ENCODE results near the gene TAB2.

The TAB2 gene, protein sequence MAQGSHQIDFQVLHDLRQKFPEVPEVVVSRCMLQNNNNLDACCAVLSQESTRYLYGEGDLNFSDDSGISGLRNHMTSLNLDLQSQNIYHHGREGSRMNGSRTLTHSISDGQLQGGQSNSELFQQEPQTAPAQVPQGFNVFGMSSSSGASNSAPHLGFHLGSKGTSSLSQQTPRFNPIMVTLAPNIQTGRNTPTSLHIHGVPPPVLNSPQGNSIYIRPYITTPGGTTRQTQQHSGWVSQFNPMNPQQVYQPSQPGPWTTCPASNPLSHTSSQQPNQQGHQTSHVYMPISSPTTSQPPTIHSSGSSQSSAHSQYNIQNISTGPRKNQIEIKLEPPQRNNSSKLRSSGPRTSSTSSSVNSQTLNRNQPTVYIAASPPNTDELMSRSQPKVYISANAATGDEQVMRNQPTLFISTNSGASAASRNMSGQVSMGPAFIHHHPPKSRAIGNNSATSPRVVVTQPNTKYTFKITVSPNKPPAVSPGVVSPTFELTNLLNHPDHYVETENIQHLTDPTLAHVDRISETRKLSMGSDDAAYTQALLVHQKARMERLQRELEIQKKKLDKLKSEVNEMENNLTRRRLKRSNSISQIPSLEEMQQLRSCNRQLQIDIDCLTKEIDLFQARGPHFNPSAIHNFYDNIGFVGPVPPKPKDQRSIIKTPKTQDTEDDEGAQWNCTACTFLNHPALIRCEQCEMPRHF

DNA sequence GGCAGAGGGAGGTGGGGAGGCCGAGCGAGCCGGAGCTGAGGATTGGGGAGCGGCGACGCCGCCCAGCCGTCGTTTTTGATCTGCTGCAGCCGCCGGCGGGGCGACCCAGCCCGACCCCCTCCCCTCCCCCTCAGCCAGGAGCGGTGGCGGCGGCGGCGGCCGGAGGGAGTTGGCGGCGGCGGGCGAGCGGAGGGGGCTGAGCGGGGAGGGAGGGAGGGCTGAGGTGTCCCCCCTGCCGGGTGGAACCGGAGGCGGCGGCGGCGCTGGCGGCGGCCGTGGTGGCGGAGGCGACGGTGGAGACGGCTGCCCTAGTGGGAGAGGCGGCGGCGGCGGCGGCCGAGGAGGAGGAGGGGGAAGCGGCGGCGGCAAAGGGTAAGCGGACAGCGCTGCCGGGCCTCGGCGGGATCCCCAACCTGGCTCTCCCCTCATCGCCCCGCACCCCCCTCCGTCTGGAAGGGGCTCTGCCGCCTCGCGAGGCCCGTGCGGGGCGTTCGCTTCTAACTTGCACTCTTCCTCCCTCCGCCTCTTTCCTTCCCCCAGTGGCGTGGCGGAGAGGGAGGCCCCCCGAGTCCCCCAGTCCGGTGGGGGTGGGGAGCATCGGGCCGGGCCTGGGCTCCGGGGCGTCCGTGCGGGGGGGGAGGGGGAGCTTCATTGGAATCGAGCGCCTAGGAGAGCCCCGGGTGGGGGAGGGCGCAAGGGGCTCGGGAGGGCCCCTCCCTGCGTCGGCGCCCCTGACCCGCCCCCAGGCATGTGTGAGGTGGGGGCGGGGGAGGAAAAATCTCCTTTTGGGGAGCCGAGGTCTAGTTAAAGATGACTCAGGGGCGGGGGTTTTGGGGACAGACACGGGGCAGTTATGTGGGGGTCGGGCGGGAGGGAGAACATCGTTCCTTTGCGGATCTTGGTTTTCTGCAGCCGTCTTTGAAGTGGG lies at the start of gene TAB2:
TSS of gene TAB2 (plus strand) at position 69 of the 928 bp plus-strand sequence. CDS start 52,286 bp downstream, outside the sequence.
- in situ Hi-C loops (cut with MboI; ENCODE audit: low sequenced_read_pairs): no loop called here

DNA sequence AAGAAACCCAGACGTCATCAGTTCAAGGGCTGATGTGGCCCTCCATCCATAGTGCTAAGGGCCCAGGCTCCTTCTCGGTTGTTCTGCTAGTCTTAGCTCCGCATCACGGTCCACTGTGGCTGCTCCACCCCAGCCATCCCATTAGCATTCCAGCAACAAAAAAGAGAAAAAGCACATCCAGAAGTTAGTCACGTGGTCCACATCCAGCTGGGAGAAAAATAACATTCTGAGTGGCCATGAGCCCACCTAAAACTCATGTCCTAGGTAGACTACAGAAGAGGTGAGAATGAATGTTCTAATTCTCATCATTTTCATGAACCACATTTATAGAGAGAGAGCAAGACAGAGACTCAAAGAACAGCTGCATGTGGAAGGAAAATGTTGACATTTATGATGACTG lies 49.4 kb upstream of the TAB2 start:
- in situ Hi-C loops (cut with MboI; ENCODE audit: low sequenced_read_pairs): no loop called here

DNA sequence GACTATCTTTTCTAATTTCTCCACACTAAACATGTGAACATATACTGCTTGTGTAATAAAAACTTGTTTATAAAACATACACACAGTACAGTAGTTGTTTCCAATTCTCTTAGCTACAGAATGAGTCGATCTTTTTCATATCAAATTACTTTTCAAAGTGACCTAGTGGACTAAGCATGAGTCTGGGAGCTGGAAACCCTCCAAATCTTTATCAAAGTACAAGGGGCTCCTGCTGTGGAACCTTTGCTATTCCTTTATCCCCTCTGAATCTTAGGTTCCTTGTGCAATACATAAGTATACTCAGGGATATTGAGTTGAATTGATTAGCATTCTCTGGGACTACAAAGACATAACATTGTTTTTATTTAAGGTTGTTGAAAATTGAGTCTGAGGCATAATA lies 48.7 kb upstream of the TAB2 start:
- in situ Hi-C loops (cut with MboI; ENCODE audit: low sequenced_read_pairs): no loop called here

DNA sequence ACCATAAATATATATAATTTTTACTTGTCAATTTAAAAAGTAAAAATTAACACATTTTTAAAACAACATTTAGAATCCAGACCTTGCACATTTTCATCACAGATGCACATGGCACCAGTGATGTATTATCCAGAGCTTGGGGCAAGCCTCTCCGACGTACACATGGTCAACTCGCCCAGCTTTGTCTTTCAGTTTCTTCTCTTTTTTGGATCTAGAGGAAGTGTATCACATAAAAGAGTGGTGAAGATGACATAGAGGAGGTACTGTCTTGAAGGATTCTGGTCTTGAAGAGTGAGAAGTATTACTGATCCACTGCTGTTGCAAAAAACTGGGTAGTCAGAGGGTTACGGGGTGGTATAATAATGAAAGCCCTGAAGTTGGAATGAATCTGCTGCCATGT lies 46.9 kb upstream of the TAB2 start:
- in situ Hi-C loops (cut with MboI; ENCODE audit: low sequenced_read_pairs): no loop called here

DNA sequence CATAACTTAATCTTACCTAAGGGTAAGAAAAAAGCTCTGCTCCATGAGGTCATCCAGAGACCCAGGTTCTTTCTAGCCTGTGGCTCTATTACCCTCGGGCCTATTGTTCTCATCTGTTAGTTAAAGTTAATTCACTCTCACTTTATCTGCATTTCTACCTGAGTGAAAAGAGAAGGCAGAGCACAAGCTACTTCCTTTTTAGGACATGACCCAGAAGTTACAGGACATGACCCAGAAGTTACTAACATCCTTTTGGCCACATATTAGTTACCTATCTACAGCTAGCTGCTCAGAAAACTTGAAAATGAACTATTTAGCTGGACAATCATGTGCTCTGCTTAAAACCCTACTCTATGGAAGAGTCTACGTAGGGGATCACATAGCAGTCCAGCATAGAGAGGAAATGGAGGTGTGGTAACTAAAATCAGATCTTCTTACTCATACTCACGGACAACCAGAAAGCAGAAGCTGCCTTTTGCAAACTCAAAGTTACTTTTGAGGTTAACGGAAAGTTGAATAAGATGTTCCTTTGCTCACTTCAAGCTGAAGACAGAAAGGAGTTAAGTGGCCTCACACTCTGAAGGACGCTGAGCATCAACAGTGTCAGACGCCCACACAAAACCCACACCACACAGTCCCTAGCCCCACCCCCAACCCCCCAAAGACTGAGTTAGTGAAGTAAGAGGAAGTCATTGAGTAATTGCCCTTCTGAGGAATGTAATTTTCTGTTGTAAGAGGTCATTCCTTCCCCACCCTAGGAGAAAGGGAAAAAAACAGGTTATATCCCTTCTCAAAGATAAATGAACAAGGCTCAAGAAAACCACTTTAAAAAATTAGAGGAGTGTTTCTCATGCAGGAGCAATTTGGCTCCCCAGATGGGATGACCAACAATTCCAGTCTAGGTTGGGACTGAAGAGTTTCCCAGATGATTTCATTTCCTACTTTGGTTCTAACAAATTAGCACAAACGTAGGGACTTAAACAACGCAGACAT lies 45.9 kb upstream of the TAB2 start:
- in situ Hi-C loops (cut with MboI; ENCODE audit: low sequenced_read_pairs): no loop called here

DNA sequence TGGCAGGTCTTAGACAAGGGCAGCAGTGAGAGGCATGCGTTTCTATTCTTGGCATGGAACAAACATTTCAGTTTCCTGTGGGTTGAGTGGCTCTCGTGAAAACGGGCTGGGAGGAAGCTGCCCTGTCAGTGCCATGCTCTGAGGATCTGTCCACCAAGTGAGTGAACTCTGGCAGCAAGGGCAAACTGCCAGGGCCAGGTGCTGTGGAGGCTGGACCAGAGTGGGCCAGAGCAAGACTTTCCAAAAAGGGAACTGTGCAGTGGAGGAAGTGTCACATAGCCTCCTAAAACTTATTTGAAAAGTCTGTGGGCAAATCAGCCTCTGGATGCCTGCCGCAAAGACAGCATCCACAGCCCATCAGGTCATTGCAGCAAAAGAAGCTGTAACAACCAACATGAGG lies 44.2 kb upstream of the TAB2 start:
- in situ Hi-C loops (cut with MboI; ENCODE audit: low sequenced_read_pairs): no loop called here

DNA sequence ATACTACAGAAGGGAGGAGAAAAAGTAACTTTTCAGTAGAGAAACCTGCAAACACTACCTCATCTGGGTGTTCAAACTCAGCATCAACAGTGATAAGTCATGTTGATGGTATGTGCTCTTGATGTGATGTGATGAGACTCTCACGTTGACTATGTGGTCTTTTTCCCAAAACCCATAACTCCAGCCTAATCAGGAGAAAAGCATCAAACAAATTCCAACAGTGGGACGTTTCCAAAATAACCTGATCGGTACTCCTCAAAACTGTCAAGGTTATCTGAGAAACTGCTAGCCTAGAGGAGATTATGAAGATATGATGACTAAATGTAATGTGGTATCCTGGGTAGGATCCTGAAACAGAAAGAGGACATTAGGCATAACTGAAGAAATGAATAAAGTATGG lies 41.9 kb upstream of the TAB2 start:
- in situ Hi-C loops (cut with MboI; ENCODE audit: low sequenced_read_pairs): no loop called here

DNA sequence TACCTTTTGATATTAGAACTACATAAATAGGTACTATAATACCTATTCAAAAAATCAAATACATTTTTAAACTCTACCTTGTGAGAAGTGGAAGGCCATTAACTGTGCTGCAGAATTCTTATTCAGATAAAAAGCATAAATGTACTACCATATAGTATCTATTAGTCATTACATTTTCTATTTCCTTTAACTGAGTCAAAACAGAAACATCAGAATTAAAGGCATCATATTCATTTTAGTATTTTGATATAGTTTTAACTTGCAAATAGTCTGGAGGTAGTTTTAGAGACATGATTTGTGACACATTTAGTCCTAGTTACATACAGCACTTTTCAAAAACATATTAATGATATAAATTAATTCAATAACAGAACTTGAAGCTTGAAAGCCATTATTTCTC lies 39.9 kb upstream of the TAB2 start:
- in situ Hi-C loops (cut with MboI; ENCODE audit: low sequenced_read_pairs): no loop called here

DNA sequence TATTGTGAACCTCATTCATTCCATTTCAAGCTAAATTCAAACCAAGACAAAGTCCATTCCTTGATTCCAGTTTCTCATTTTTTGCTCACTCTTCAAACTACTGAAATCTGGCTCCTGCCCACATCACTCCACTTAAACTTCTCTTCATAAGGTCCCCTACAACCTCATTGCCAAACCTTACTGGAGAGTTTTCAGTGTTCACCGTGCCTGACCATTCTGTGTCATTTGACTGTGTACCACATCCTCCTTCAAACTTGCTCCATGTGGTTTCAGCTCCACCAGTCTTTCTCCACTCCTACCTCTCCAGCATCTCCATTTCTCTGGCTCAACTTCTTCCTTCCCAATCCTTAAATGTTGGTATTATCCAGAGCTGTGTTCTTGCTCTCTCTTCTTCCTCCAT lies 38.5 kb upstream of the TAB2 start:
- in situ Hi-C loops (cut with MboI; ENCODE audit: low sequenced_read_pairs): no loop called here

DNA sequence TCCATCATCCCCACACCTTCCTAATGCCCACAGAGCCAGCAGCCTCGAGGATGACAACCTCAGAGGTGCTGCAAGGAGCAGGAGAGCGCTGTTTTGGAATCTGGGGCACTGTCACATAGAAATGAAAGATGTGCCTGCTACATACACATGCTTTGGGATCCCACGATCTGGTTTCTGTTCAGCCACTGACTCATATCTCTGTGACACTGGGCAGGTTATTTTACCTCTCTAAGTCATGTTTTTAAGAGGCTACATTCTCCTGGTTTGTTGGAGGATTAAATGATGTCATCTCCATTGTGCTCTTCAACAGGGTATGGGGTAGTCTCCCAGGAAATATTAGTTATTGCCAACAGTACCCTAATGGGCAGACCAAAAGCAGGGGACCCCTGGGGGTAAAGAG lies 32.6 kb upstream of the TAB2 start:
- in situ Hi-C loops (cut with MboI; ENCODE audit: low sequenced_read_pairs): no loop called here

DNA sequence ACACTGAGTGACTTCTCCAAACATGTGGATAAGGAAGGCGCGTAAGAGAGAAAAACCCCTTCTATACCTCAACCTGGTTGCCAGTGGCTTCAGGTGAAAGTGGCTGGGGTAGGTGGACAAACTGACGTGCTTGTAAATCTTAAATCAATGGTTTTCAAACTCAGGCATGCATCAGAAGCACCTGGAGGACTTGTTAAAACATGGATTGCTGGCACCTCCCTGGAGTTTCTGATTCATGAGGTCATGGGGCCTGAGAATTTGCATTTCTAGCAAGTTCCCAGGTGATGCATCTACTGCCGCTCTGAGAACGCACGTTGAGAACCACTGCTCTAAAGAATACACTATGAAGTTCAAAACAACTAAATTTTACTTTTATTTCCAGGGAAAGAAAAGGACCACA lies 31.9 kb upstream of the TAB2 start:
- in situ Hi-C loops (cut with MboI; ENCODE audit: low sequenced_read_pairs): no loop called here

DNA sequence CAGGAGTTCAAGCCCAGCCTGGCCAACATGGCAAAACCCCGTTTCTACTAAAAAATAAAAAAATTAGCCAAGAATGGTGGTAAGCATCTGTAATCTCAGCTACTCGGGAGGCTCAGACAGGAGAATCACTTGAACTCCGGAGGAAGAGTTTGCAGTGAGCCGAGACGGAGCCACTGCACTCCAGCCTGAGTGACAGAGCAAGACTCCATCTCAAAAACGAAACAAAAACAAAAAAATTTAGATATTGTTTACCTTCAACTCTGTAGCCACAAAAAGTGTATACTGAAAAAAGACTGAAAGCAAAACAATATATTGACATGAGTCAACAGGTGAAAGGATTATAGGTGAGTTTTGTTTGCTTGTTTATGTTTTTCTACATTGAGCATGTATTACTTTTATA lies 30.6 kb upstream of the TAB2 start:
- in situ Hi-C loops (cut with MboI; ENCODE audit: low sequenced_read_pairs): no loop called here

DNA sequence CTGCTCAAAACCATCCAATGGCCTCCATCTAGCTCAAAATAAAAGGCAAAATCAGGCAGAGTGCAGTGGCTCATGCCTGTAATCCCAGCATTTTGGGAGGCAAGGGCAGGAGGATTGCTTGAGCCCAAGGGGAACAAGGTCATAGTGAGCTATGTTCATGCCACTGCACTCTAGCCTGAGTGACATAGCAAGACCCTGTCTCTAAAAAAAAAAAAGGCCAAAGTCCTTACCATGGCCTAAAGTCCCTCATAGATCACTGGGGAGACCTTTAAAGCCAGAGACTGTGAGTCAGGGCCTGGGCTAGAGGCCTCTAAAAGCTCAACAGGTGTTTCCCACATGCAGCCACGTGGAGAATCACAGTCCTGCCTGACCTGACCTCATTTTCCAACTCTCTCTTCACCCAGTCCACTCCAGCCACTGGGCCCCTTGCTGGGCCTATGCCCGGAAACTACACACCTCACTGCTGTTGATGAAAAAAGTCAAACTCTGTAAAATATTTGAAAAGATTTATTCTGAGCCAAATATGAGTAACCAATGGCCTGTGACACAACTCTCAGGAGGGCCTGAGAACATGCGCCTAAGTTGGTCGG lies 28.2 kb upstream of the TAB2 start:
- in situ Hi-C loops (cut with MboI; ENCODE audit: low sequenced_read_pairs): no loop called here

DNA sequence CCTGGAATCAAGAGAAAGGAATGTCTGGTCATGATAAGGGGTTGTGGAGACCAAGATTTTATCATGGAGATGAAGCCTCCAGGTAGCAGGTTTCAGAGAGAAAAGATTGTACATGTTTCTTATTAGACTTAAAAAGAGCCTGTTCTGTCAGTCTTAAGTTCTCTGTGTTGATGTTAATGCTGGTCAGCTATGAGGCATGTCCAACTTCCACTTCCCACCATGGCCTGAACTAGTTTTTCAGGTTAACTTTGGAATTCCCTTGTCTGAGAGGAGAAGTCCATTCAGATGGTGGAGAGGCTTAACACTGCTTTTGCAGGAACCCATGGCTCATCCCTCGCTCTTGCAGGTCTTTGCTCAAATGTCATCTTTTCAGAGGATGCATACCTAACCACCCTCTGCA lies 27.5 kb upstream of the TAB2 start:
- in situ Hi-C loops (cut with MboI; ENCODE audit: low sequenced_read_pairs): no loop called here

DNA sequence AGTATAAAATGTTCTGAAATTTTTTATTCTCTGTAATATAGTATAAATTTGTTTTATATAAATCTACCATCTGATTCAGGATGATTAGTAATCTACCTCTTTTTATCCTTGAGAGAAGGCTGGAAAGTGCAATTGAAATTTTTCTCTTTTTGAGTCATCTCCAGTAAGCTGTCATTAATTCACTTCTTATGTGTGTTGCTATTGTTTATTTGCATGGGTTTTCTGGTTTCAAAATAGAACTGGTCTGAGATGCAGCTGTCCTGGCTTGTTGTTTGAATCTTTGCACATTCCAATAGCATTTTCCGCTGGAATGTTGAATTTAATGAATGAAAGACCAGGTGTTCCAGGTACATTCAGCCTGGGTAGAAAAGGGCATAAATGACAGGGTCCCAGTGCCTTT lies 24.3 kb upstream of the TAB2 start:
- in situ Hi-C loops (cut with MboI; ENCODE audit: low sequenced_read_pairs): no loop called here

DNA sequence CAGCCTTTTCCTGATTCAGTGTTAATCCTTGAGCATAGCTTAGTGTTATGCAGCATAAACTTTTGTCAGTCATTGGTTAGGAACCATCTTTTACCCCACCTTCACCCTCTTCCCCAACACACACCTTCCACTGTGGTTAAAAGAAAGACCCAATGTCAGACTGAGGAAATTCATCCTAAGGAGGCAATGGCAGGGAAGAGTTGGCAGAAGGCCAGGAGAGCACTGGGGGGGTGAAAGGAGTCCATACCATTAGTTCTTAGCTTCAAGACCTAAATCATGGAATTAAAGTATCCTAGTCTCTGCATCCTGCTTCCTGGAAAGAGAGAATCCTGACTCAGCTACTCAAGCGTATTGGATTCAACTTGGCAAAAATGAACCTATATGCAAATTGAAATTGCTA lies 16.9 kb upstream of the TAB2 start:
- in situ Hi-C loops (cut with MboI; ENCODE audit: low sequenced_read_pairs): no loop called here

DNA sequence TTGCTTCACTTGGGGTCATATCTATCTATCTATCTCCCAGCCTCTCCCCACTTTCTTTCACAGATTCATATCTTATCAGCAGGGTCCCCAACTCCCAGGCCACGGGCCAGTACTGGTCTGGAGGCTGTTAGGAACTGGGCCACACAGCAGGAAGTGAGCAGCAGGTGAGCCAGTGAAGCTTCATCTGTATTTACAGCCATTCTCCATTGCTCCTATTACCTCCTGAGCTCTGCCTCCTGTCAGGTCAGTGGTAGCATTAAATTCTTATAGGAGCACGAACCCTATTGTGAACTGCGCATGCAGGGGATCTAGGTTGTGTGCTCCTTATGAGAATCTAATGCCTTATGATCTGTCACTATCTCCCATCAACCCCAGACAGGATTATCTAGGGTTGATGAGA lies 14.8 kb upstream of the TAB2 start:
- in situ Hi-C loops (cut with MboI; ENCODE audit: low sequenced_read_pairs): no loop called here

DNA sequence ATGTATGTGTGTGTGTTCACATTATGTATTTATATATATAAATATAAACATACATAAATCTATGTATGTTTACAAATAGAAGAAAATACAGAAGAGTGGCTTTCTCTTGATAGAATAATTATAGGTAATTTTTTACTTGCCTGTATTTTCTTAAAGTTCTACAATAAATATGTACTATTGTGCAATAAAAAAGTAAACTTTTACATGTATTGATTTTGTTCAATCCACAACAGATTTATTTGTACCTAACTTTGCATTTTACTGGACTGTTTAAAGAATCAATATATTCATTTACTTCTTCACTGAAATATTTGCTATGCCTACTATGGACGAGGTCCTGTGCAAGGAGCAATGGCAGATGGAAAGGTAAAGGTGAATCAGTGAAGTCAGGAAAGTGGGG lies 14.0 kb upstream of the TAB2 start:
- in situ Hi-C loops (cut with MboI; ENCODE audit: low sequenced_read_pairs): no loop called here

DNA sequence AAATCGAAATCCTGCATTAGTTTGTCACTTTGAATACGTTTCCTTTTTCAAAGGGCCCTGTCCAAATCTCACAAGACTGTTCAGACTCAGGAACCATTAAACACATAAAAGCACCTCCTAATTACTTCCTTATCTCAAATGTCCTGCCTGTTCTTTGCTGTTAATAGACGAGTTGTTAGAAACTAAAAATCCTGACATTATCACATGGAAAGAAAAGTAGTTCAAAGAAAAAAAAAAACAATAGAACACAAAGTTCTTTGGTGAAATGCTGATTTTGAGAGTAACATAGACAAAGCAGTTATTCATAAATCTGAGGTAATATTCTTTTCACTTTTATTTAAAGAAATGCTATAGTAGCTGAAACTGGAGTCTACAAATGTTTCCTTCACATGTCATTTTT lies 12.1 kb upstream of the TAB2 start:
- in situ Hi-C loops (cut with MboI; ENCODE audit: low sequenced_read_pairs): no loop called here

DNA sequence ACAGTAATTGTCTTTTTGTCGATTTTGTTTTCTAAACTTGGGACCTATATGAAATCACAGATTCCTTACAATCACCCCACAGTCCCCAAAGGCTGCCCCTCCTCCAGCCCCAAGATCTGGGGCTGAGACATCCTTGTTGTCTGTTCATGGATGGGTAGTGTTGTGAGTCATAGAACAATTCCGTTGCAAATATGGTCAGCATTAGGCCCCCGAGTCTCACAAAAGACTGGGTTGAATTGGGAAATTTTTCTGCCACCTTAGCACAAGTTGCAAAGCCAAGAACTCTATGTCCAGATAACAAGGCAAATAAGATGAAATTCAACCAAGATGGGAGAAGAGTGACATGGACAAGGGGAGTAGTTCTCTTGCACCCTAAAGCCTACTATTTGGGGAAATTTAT lies 10.5 kb upstream of the TAB2 start:
- in situ Hi-C loops (cut with MboI; ENCODE audit: low sequenced_read_pairs): no loop called here
